HG02678 (cell line): ENCODE results near the gene RAD21L1.
"Not testable (repeated sequence)": the region's sequence is repeated elsewhere in the genome, so short reads cannot be mapped to it uniquely, and the experiment has no call there.

Experiments
- ATAC-seq: cut with Tn5 transposase; IDR thresholded peaks from one replicate; pipeline ENCODE4 v1.9.1; 2021; ENCODE audit warnings: mild to moderate bottlenecking, moderate library complexity; ENCODE audit not compliant: unreplicated experiment

The RAD21L1 gene

GRCh38 chr20:1224205-1224890, 1.5 kb upstream of the RAD21L1 start:
- ATAC-seq, result no peak

- no peak for ATAC-seq
Observed at GRCh38 chr20:1225263-1225782, 521 bp upstream of the RAD21L1 start.

- no peak for ATAC-seq
Observed at GRCh38 chr20:1229541-1229940, 3.7 kb downstream of the RAD21L1 start.

- ATAC-seq, result no peak
Observed at GRCh38 chr20:1232286-1233111, 6.7 kb downstream of the RAD21L1 start.

GRCh38 chr20:1240549-1240948, 14.7 kb downstream of the RAD21L1 start:
- no peak for ATAC-seq

- no peak for ATAC-seq
Observed at GRCh38 chr20:1241456-1241855, 15.6 kb downstream of the RAD21L1 start.

GRCh38 chr20:1242099-1242498, 16.3 kb downstream of the RAD21L1 start:
- no peak for ATAC-seq

- no peak for ATAC-seq
Observed at GRCh38 chr20:1242530-1242929, 16.7 kb downstream of the RAD21L1 start.

- no peak for ATAC-seq
Observed at GRCh38 chr20:1245578-1245977, 19.7 kb downstream of the RAD21L1 start.

GRCh38 chr20:1247689-1248088, 21.8 kb downstream of the RAD21L1 start:
- ATAC-seq, result no peak

GRCh38 chr20:1250282-1250681, 24.4 kb downstream of the RAD21L1 start:
- not testable (repeated sequence) for ATAC-seq

- ATAC-seq, result no peak
Observed at GRCh38 chr20:1252416-1252815, 26.6 kb downstream of the RAD21L1 start.

GRCh38 chr20:1254254-1254653, 28.4 kb downstream of the RAD21L1 start:
- no peak for ATAC-seq

- no peak for ATAC-seq
Observed at GRCh38 chr20:1255675-1256074, 29.8 kb downstream of the RAD21L1 start.

GRCh38 chr20:1263853-1264252, 38.0 kb downstream of the RAD21L1 start:
- ATAC-seq, result no peak

GRCh38 chr20:1264727-1265126, 38.9 kb downstream of the RAD21L1 start:
- no peak for ATAC-seq

- ATAC-seq, result no peak
Observed at GRCh38 chr20:1265226-1265915, 39.5 kb downstream of the RAD21L1 start.

GRCh38 chr20:1265916-1266166, 40.0 kb downstream of the RAD21L1 start:
- ATAC-seq, result no peak

- peak; percentile 58 for ATAC-seq
Observed at GRCh38 chr20:1266167-1266973, 40.5 kb downstream of the RAD21L1 start, which contains the start of gene SNPH. Gene SNPH, plus strand, starts transcription at chr20:1266294. Its CDS starts 29,946 bp downstream, at chr20:1296240.

- no peak for ATAC-seq
Observed at GRCh38 chr20:1267161-1267560, 41.3 kb downstream of the RAD21L1 start.
